GM23338 (cell line): ENCODE data around the gene SLC40A1. TPM values are rescaled to one million over a fixed set of nuclear protein-coding genes. Genes with fewer than 3 reads are reported as not detected.

ENCODE experiments used
- ATAC-seq: fragments of 200-7000 bp; cut with Tn5 transposase; 3 replicates; pipeline ENCODE4 v1.9.1; 2020
- DNase-seq: peaks from one replicate; pipeline ENCODE4 v3.0.0-alpha.2; 2015; ENCODE audit warnings: low spot score
- H2AFZ ChIP-seq: fragments of 200-600 bp; sonication (generic); 2 replicates; pipeline ENCODE4 v1.8.0; 2016; ENCODE audit warnings: antibody characterized with exemption, mild to moderate bottlenecking, moderate library complexity
- H3F3A ChIP-seq: fragments of 200-600 bp; sonication (generic); replicated peaks from 2 replicates; pipeline ENCODE4 v1.8.0; 2017; ENCODE audit warnings: antibody characterized with exemption, mixed run types, low read depth
- H3K27ac ChIP-seq: fragments of 200-600 bp; sonication (generic); 2 replicates; pipeline ENCODE4 v1.6.1; 2016; ENCODE audit warnings: low read depth
- H3K27me3 ChIP-seq: fragments of 200-600 bp; sonication (generic); 2 replicates; pipeline ENCODE4 v1.8.0; 2016; ENCODE audit warnings: mild to moderate bottlenecking, mixed run types, moderate library complexity; ENCODE audit not compliant: insufficient read depth
- H3K36me3 ChIP-seq: fragments of 200-600 bp; sonication (generic); 2 replicates; pipeline ENCODE4 v1.8.0; 2016; ENCODE audit warnings: mild to moderate bottlenecking; ENCODE audit not compliant: insufficient read depth
- H3K4me1 ChIP-seq: fragments of 200-600 bp; sonication (generic); 2 replicates; pipeline ENCODE4 v1.8.0; 2016; ENCODE audit warnings: mild to moderate bottlenecking, moderate library complexity; ENCODE audit not compliant: insufficient read depth
- H3K4me2 ChIP-seq: fragments of 200-600 bp; sonication (generic); 2 replicates; pipeline ENCODE4 v1.7.1; 2017; ENCODE audit warnings: mixed run types
- H3K4me3 ChIP-seq: fragments of 200-600 bp; sonication (generic); 2 replicates; pipeline ENCODE4 v1.6.1; 2016; ENCODE audit warnings: mixed run types
- H3K79me2 ChIP-seq: fragments of 200-600 bp; sonication (generic); replicated peaks from 2 replicates; pipeline ENCODE4 v1.8.0; 2017; ENCODE audit warnings: mild to moderate bottlenecking; ENCODE audit not compliant: insufficient read depth
- H3K9me2 ChIP-seq: fragments of 200-600 bp; sonication (generic); 2 replicates; pipeline ENCODE4 v1.8.0; 2017; ENCODE audit not compliant: insufficient read depth
- H4K20me1 ChIP-seq: fragments of 200-600 bp; sonication (generic); replicated peaks from 2 replicates; pipeline ENCODE4 v1.8.0; 2017; ENCODE audit warnings: mild to moderate bottlenecking; ENCODE audit not compliant: insufficient read depth
- H3K27ac Mint-ChIP-seq: 2 replicates; pipeline ENCODE4 v1.8.0; 2020; ENCODE audit warnings: inconsistent platforms, mild to moderate bottlenecking, moderate library complexity, mixed read lengths
- H3K27me3 Mint-ChIP-seq: 3 replicates; pipeline ENCODE4 v1.8.0; 2022; ENCODE audit warnings: low read depth, mild to moderate bottlenecking, moderate library complexity, mixed read lengths, inconsistent platforms; ENCODE audit not compliant: insufficient read depth, poor library complexity
- H3K36me3 Mint-ChIP-seq: 3 replicates; pipeline ENCODE4 v1.8.0; 2021; ENCODE audit warnings: low read depth, mild to moderate bottlenecking, inconsistent platforms, moderate library complexity, mixed read lengths
- H3K4me1 Mint-ChIP-seq: 3 replicates; pipeline ENCODE4 v1.8.0; 2020; ENCODE audit warnings: mild to moderate bottlenecking, inconsistent platforms, mixed read lengths
- H3K4me3 Mint-ChIP-seq: 3 replicates; pipeline ENCODE4 v1.8.0; 2021; ENCODE audit warnings: moderate library complexity, mild to moderate bottlenecking, inconsistent platforms, mixed read lengths
- H3K9me3 Mint-ChIP-seq: 3 replicates; pipeline ENCODE4 v1.8.0; 2020; ENCODE audit warnings: moderate library complexity, mild to moderate bottlenecking, inconsistent platforms, mixed read lengths
- CREB1 ChIP-seq: fragments of 250-450 bp; sonication (Bioruptor Pico); IDR thresholded peaks from 2 replicates; pipeline ENCODE4 v1.5.0; 2020; ENCODE audit warnings: low read depth, mild to moderate bottlenecking, moderate library complexity
- EZH2 ChIP-seq: fragments of 200-600 bp; sonication (generic); IDR thresholded peaks from one replicate; pipeline ENCODE4 v1.8.0; 2017; ENCODE audit warnings: antibody characterized with exemption, mild to moderate bottlenecking, low read depth; ENCODE audit not compliant: unreplicated experiment
- NANOG ChIP-seq: IDR thresholded peaks from 2 replicates; pipeline ENCODE4 v1.6.1; 2016; ENCODE audit warnings: antibody characterized with exemption, borderline replicate concordance
- STAT1 ChIP-seq: IDR thresholded peaks from one replicate; pipeline ENCODE4 v1.6.1; 2016; ENCODE audit warnings: antibody characterized with exemption; ENCODE audit not compliant: unreplicated experiment
- ZNF114 ChIP-seq: fragments of 250-450 bp; sonication (Bioruptor Pico); IDR thresholded peaks from 2 replicates; pipeline ENCODE4 v1.5.0; 2020; ENCODE audit warnings: mild to moderate bottlenecking, moderate library complexity
- polyA plus RNA-seq: library from polyadenylated mRNA; unstranded; fragments of >200 nt; fragmentation: Nextera tagmentation; extraction: Ambion mirVana; gene quantifications from 2 replicates; pipeline ENCODE4 v1.2.1, GENCODE V29; 2016
- total RNA-seq: library from RNA; depleted of rRNA; stranded (reverse); fragments of >200 nt; shearing (Covaris generic); gene quantifications from 2 replicates; pipeline ENCODE4 v1.2.3, GENCODE V29; 2014
- TF ChIP-seq, protein P1 (sequence below): fragments of 250-450 bp; sonication (Bioruptor Pico); IDR thresholded peaks from 2 replicates; pipeline ENCODE4 v1.5.0; 2020; ENCODE audit warnings: mild to moderate bottlenecking, moderate library complexity
- TF ChIP-seq, protein P2 (sequence below), 2 experiments: fragments of 200-600 bp in 1 of 2; sonication (generic) in 1 of 2; conservative IDR thresholded peaks; 2 replicates each; pipeline versions ENCODE4 v1.5.1 to v1.6.1; 2016 to 2017; ENCODE audit warnings: antibody characterized with exemption in 2 of 2, low read depth in 2 of 2, mild to moderate bottlenecking in 2 of 2, moderate library complexity in 1 of 2

The SLC40A1 gene
- total and polyA plus RNA-seq, 2 experiments from 2014 or later, result 0.08 TPM; not detected in 1

DNA sequence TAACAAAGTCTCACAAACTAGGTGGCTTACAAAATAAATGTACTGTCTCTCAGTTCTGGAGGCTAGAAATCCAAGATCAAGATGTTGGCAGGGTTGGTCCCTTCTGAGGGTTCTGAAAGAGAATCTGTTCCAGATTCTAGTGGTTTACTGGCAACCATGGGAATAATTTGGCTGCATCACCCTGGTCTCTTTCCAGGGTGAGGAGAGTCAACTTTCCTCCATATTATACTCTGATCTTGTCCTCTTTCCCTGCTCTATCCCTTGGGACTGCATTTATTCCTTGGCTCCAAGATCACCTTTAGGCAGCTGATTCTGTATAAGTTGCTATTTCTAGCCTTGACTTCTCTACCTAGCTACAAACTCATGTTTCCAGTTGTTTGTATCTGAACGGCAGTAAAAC is 35.2 kb downstream of the SLC40A1 start (continued):
- TF ChIP-seq, protein P1, sequence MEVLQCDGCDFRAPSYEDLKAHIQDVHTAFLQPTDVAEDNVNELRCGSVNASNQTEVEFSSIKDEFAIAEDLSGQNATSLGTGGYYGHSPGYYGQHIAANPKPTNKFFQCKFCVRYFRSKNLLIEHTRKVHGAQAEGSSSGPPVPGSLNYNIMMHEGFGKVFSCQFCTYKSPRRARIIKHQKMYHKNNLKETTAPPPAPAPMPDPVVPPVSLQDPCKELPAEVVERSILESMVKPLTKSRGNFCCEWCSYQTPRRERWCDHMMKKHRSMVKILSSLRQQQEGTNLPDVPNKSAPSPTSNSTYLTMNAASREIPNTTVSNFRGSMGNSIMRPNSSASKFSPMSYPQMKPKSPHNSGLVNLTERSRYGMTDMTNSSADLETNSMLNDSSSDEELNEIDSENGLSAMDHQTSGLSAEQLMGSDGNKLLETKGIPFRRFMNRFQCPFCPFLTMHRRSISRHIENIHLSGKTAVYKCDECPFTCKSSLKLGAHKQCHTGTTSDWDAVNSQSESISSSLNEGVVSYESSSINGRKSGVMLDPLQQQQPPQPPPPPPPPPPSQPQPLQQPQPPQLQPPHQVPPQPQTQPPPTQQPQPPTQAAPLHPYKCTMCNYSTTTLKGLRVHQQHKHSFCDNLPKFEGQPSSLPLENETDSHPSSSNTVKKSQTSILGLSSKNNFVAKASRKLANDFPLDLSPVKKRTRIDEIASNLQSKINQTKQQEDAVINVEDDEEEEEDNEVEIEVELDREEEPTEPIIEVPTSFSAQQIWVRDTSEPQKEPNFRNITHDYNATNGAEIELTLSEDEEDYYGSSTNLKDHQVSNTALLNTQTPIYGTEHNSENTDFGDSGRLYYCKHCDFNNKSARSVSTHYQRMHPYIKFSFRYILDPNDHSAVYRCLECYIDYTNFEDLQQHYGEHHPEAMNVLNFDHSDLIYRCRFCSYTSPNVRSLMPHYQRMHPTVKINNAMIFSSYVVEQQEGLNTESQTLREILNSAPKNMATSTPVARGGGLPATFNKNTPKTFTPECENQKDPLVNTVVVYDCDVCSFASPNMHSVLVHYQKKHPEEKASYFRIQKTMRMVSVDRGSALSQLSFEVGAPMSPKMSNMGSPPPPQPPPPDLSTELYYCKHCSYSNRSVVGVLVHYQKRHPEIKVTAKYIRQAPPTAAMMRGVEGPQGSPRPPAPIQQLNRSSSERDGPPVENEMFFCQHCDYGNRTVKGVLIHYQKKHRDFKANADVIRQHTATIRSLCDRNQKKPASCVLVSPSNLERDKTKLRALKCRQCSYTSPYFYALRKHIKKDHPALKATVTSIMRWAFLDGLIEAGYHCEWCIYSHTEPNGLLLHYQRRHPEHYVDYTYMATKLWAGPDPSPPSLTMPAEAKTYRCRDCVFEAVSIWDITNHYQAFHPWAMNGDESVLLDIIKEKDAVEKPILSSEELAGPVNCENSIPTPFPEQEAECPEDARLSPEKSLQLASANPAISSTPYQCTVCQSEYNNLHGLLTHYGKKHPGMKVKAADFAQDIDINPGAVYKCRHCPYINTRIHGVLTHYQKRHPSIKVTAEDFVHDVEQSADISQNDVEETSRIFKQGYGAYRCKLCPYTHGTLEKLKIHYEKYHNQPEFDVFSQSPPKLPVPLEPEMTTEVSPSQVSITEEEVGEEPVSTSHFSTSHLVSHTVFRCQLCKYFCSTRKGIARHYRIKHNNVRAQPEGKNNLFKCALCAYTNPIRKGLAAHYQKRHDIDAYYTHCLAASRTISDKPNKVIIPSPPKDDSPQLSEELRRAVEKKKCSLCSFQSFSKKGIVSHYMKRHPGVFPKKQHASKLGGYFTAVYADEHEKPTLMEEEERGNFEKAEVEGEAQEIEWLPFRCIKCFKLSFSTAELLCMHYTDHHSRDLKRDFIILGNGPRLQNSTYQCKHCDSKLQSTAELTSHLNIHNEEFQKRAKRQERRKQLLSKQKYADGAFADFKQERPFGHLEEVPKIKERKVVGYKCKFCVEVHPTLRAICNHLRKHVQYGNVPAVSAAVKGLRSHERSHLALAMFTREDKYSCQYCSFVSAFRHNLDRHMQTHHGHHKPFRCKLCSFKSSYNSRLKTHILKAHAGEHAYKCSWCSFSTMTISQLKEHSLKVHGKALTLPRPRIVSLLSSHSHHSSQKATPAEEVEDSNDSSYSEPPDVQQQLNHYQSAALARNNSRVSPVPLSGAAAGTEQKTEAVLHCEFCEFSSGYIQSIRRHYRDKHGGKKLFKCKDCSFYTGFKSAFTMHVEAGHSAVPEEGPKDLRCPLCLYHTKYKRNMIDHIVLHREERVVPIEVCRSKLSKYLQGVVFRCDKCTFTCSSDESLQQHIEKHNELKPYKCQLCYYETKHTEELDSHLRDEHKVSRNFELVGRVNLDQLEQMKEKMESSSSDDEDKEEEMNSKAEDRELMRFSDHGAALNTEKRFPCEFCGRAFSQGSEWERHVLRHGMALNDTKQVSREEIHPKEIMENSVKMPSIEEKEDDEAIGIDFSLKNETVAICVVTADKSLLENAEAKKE (CRISPR knock-in tag), result no peak

DNA sequence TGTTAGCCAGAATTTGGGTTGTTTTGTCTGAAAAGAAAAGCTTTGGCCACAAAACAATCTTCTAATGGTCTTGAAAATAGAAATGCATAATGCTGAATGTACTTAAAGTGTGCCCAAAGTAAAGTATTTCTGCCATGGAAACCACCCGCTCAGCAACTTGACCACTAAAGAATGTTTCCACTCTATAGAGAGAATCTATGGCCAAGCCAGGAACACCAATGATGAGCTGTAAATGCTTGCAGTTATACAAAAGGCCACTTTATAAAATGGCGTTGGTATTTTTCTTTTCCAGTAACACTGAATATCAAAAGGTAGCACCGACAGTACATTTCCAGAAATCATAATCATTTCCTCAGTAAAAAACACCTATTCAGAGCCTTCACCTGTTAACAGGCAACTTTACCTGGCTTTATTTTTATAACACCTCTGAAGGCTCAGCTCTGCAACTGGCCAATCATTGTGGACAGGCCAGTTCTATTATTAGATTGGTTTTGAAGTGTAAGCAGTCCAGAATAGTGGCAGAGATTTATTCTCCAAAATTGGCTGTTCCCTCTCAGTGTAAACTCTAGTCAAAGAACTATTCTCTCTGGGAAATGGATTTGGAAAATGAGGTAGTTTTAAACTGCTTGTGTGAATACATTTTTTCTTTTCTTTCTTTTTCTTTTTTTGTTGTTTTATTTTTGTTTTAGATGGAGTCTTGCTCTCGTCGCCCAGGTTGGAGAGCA is 36.1 kb downstream of the SLC40A1 start:
- H3K4me3 Mint-ChIP-seq, result no peak overlapping the region
- TF ChIP-seq CREB1 (CRISPR knock-in tag) (no peak), EZH2 (no peak), NANOG (no peak), STAT1 (no peak), ZNF114 (CRISPR knock-in tag) (no peak)
- TF ChIP-seq, protein P2, sequence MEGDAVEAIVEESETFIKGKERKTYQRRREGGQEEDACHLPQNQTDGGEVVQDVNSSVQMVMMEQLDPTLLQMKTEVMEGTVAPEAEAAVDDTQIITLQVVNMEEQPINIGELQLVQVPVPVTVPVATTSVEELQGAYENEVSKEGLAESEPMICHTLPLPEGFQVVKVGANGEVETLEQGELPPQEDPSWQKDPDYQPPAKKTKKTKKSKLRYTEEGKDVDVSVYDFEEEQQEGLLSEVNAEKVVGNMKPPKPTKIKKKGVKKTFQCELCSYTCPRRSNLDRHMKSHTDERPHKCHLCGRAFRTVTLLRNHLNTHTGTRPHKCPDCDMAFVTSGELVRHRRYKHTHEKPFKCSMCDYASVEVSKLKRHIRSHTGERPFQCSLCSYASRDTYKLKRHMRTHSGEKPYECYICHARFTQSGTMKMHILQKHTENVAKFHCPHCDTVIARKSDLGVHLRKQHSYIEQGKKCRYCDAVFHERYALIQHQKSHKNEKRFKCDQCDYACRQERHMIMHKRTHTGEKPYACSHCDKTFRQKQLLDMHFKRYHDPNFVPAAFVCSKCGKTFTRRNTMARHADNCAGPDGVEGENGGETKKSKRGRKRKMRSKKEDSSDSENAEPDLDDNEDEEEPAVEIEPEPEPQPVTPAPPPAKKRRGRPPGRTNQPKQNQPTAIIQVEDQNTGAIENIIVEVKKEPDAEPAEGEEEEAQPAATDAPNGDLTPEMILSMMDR (conservative IDR thresholded peaks at IDR 0.05; ENCODE audit: low read depth in 2 of 2), result no peak
- TF ChIP-seq, protein P1 (CRISPR knock-in tag), result no peak

More for the DNA sequence above, 36.1 kb downstream of the SLC40A1 start:
- Histone ChIP-seq H3K27me3 (no peaks in the 10 kb centered on the region), H3K9me2 (no peaks in the 10 kb centered on the region), H3K36me3 (no peaks in the 10 kb centered on the region), H3K4me3 (no peak overlapping the region), H4K20me1 (no peaks in the 10 kb centered on the region), H3F3A (no peaks in the 10 kb centered on the region), H3K27ac (no peak overlapping the region), H3K79me2 (no peaks in the 10 kb centered on the region), H3K4me2 (no peak overlapping the region), H3K4me1 (no peaks in the 10 kb centered on the region), H2AFZ (no peak overlapping the region)
- ATAC-seq (no peak), DNase-seq (no peak)
- no peaks in the 10 kb centered on the region for H3K36me3 Mint-ChIP-seq
- peaks cover 5% of the 10 kb centered on the region; the same call in 2 of the 3 replicates for H3K4me1 Mint-ChIP-seq
- no peaks in the 10 kb centered on the region for H3K27me3 Mint-ChIP-seq
- H3K27ac Mint-ChIP-seq, result no peak overlapping the region
- H3K9me3 Mint-ChIP-seq, result no peaks in the 10 kb centered on the region
